Thyroid gland (tissue), 4 donors: ENCODE measurements around the gene SACM1L. TPM values are rescaled to one million over a fixed set of nuclear protein-coding genes. Genes with fewer than 3 reads are reported as not detected.

ENCODE experiments used
- DNase-seq, 2 donors: peaks; one replicate each; pipeline ENCODE4 v3.0.0-alpha.2; 2019
- H3K27ac ChIP-seq, 3 donors: fragments of 200-600 bp; sonication (generic); 1 replicate in 2 of 3; 2 replicates in 1 of 3; pipeline ENCODE4 v1.5.1; 2016 to 2019; ENCODE audit warnings: mild to moderate bottlenecking in 1 of 3, moderate library complexity in 1 of 3
- H3K27me3 ChIP-seq: fragments of 200-600 bp; sonication (generic); one replicate; pipeline ENCODE4 v1.5.1; 2019
- H3K36me3 ChIP-seq, 2 donors: fragments of 200-600 bp; sonication (generic); one replicate each; pipeline ENCODE4 v1.5.1; 2016 to 2019
- H3K4me1 ChIP-seq, 2 donors: fragments of 200-600 bp; sonication (generic); one replicate each; pipeline ENCODE4 v1.5.1; 2017 to 2019
- H3K4me3 ChIP-seq, 3 donors: fragments of 200-600 bp; sonication (generic); replicated peaks in 1 of 3; 1 replicate in 2 of 3; 2 replicates in 1 of 3; pipeline ENCODE4 v1.5.1; 2016; ENCODE audit warnings: mild to moderate bottlenecking in 1 of 3
- H3K9me3 ChIP-seq: fragments of 200-600 bp; sonication (generic); one replicate; pipeline ENCODE4 v1.5.1; 2017
- POLR2A ChIP-seq, 2 donors: fragments of 450-650 bp; IDR thresholded peaks; one replicate each; pipeline ENCODE4 v1.6.1; 2017; ENCODE audit warnings: antibody characterized with exemption in 2 of 2, mild to moderate bottlenecking in 2 of 2, moderate library complexity in 1 of 2
- whole genome bisulfite sequencing, 2 donors: methylation state at CpG; one replicate each; pipeline ENCODE4 v1.1.5; 2017; 5-methylcytosine and 5-hydroxymethylcytosine counted together
- intact Hi-C: fragments of 100-400 bp; cut with DNase I; formaldehyde crosslinking; loops from one replicate; pipeline ENCODE4 v1.15.1; 2023
- total RNA-seq, 4 donors: library from RNA; depleted of rRNA; stranded (reverse); fragments of >200 nt; gene quantifications; one replicate each; pipeline ENCODE4 v1.2.3, GENCODE V29; 2016
- TF ChIP-seq, protein P1 (sequence below), 6 experiments: fragments of 200-600 bp in 3 of 6; fragments of 450-650 bp in 3 of 6; sonication (generic) in 3 of 6; IDR thresholded peaks; one replicate each; pipeline ENCODE4 v1.5.1; 2016 to 2019; ENCODE audit warnings: antibody characterized with exemption in 6 of 6, mild to moderate bottlenecking in 2 of 6, inconsistent platforms in 1 of 6, moderate library complexity in 1 of 6

The SACM1L gene
- total RNA-seq, 4 donors from 2014 or later, result 87.0 to 161 (median 111) TPM

DNA sequence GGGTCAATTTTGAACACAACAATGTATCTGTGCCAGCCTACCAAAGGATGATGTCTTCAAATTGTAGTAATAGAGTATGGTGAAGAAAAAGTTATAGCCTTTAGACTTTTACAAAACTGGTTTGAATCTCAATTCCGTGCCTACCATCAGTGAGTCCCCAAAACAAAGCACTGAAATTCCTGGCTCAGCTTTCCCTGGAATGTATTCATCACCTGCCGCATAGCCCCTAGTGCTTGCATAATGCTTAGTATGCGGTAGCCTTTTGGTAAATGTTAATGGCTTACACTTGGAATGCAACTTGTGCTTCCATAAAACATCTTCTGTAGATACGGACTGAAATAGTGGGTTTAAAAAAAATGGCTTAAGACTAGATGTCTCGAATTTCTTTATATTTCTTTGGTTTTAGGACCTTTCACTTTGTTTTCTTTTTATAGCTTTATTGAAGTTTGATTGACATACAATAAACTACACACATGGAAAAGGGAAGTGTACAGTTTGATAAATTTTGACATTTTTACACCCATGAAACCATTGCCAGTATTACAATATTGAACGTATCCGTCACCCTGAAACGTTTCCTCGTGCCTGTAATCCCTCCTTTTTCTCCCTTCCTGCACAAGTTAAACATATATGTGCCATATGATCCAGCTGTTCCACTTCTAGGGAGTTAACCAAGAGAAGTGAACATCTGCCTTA, 12.1 kb downstream of the SACM1L start:
- Histone ChIP-seq H3K36me3 (peaks cover 0 to 12% of the 10 kb centered on the region in 2 donors), H3K4me3 (no peak overlapping the region), H3K27me3 (no peaks in the 10 kb centered on the region), H3K9me3 (no peaks in the 10 kb centered on the region), H3K27ac (no peak overlapping the region), H3K4me1 (peaks cover 8 to 29% of the 10 kb centered on the region in 2 donors)
- intact Hi-C loops, result no loop called here
- TF ChIP-seq, protein P1, sequence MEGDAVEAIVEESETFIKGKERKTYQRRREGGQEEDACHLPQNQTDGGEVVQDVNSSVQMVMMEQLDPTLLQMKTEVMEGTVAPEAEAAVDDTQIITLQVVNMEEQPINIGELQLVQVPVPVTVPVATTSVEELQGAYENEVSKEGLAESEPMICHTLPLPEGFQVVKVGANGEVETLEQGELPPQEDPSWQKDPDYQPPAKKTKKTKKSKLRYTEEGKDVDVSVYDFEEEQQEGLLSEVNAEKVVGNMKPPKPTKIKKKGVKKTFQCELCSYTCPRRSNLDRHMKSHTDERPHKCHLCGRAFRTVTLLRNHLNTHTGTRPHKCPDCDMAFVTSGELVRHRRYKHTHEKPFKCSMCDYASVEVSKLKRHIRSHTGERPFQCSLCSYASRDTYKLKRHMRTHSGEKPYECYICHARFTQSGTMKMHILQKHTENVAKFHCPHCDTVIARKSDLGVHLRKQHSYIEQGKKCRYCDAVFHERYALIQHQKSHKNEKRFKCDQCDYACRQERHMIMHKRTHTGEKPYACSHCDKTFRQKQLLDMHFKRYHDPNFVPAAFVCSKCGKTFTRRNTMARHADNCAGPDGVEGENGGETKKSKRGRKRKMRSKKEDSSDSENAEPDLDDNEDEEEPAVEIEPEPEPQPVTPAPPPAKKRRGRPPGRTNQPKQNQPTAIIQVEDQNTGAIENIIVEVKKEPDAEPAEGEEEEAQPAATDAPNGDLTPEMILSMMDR (IDR thresholded peaks at IDR 0.05), result no peak
- TF ChIP-seq POLR2A (IDR thresholded peaks at IDR 0.05), result no peak
- no peak for DNase-seq
- WGBS, 2 donors, result 89 to 93% methylated on average over 9 of the region's 9 CpGs

DNA sequence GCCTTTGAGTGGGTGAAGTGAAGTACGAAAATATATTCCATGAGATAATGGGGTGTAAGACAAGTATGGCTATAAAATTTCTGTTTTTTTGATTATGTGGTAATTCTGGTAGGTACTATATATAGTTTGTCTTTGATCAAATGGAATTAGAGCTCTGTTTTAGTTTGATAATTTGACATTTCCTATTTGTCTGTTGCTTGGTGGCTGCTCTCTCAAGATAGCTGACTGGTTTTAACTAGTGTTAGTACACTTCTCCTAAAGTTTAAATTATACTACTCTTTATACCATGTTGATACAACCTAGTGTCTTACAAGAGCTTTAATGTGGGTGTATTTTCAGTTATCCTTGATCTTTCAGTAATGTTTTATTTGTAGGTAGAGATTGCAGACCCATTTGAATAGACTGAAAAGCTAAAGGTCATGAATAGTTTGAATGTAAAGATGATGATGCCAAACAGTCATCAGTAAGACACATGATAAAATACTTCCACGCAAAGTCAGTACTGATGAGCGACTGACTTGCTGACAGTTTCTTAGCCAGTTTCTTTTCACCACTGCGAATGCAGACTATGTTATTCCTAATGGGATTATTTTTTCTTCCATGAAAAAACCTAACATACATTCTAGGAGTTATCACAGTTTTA, 15.2 kb downstream of the SACM1L start:
- H3K36me3 ChIP-seq, result peaks cover 14 to 19% of the 10 kb centered on the region in 2 donors
- TF ChIP-seq, protein P1 (IDR thresholded peaks at IDR 0.05), result no peak
- no peak for TF ChIP-seq POLR2A (IDR thresholded peaks at IDR 0.05)
- intact Hi-C loops, result no loop called here

DNA sequence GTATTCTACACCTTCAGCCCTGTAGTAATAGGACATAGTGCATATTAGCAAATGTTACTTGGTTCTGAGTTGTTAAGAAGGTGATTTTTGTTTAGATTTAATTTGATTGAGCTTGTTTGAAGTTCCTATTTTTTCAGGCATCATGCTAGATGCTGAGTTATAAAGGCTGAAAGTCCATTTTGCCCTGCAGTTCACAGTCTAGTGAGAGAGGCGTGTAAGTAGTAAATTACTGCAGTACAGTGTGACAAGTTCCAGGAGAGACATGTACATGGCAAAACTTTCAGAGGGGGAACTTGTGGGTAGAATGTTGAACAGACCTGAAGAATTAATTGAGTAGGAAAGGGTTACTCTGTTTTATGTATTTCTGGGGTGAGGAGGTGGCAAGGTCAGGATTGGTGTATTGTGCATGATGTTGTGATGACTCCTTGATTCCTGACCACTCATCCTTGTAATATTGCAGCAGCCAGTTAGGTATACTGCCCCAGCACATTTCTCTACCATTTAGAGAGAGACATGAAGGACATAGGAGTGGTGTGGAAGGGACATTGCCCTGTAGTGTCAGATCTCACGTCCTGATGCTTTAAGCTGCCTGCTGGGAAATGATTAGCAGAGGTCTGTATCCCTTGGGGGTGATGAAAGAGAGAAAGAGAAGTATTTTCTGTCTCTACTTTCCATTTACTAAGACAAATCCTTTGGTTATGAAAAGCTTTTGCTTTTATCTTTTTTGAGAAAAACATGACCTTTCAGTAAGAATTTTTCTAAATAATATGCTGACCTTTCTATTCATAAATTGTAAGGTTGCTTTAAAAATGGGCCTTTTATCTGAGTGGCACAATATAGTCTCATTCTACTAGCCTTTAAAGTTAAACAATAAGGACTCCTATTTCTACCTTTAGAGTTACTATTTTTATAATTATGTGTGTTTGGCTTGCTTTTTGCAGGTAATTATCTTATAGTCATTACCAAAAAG, 16.9 kb downstream of the SACM1L start:
- no peak overlapping the region for H3K4me3 ChIP-seq
- H3K9me3 ChIP-seq, result no peaks in the 10 kb centered on the region
- intact Hi-C loops, result no loop called here
- 87 to 92% methylated on average over 2 of the region's 2 CpGs for WGBS, 2 donors
- DNase-seq, result no peak
- TF ChIP-seq POLR2A (IDR thresholded peaks at IDR 0.05), result no peak
- TF ChIP-seq, protein P1 (IDR thresholded peaks at IDR 0.05), result no peak
- no peaks in the 10 kb centered on the region for H3K27me3 ChIP-seq
- peaks cover 8 to 13% of the 10 kb centered on the region in 2 donors for H3K4me1 ChIP-seq
- no peak overlapping the region for H3K27ac ChIP-seq
- peaks cover 15 to 23% of the 10 kb centered on the region in 2 donors for H3K36me3 ChIP-seq

More for the DNA sequence above, 15.2 kb downstream of the SACM1L start:
- H3K27me3 ChIP-seq, result no peaks in the 10 kb centered on the region
- no peak overlapping the region for H3K4me3 ChIP-seq
- H3K9me3 ChIP-seq, result no peaks in the 10 kb centered on the region
- DNase-seq, result no peak
- 97 to 98% methylated on average over 4 of the region's 4 CpGs for WGBS, 2 donors
- H3K4me1 ChIP-seq, result peaks cover 8 to 22% of the 10 kb centered on the region in 2 donors
- no peak overlapping the region for H3K27ac ChIP-seq

DNA sequence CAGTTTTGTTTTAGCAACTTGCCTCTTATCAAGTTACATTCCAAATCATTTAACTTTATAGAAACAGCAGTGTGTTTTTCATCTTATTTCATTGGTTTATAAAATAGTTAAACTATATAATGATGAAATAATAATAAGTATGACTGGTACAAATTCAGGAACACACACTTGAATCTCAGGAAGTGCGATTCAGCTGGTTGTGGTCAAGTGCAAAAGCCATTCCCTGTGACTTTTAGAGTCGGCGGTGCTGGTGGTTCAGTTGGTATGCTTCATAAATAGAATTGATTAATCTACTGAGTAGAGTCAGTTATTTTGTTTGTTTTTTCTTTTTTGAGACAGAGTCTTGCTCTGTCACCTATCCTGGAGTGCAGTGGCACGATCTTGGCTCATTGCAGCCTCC, 22.7 kb downstream of the SACM1L start:
- H3K4me3 ChIP-seq, result no peak overlapping the region
- no peak overlapping the region for H3K27ac ChIP-seq
- peaks cover 19 to 28% of the 10 kb centered on the region in 2 donors for H3K36me3 ChIP-seq
- no peaks in the 10 kb centered on the region for H3K4me1 ChIP-seq
- H3K9me3 ChIP-seq, result no peaks in the 10 kb centered on the region
- 96% methylated on average over 4 of the region's 4 CpGs for WGBS, 2 donors
- no peak for DNase-seq
- no peak for TF ChIP-seq POLR2A (IDR thresholded peaks at IDR 0.05)
- TF ChIP-seq, protein P1 (IDR thresholded peaks at IDR 0.05), result no peak
- intact Hi-C loops, result no loop called here
- no peaks in the 10 kb centered on the region for H3K27me3 ChIP-seq
